Pancreas (tissue), 10 donors: ENCODE results near the gene RAB40C. TPM values are rescaled to one million over a fixed set of nuclear protein-coding genes. Genes with fewer than 3 reads are reported as not detected.
A peak's percentile ranks its signal among the peaks of the same experiment; 100 is the strongest.

ENCODE experiments used
- ATAC-seq, 4 donors: fragments of 200-7000 bp; cut with Tn5 transposase; one replicate each; pipeline versions ENCODE4 v1.8.0 to v1.9.1; 2020; ENCODE audit warnings: mild to moderate bottlenecking in 4 of 4, moderate library complexity in 4 of 4
- DNase-seq, 6 donors: peaks; one replicate each; pipeline ENCODE4 v3.0.0-alpha.2; 2020
- FAIRE-seq: peaks from 2 replicates; lab custom pipeline; 2012; peaks lifted over from hg19 to GRCh38; lab: Jason Lieb, UNC
- H3K27ac ChIP-seq, 4 donors: fragments of 200-600 bp; sonication (generic); 1 replicate in 3 of 4; 2 replicates in 1 of 4; pipeline versions ENCODE4 v1.5.0 to v1.8.0; 2020
- H3K27me3 ChIP-seq, 4 donors: fragments of 200-600 bp; one replicate each; pipeline ENCODE4 v1.8.0; 2021
- H3K36me3 ChIP-seq, 3 donors: fragments of 200-600 bp; sonication (generic) in 1 of 3; one replicate each; pipeline versions ENCODE4 v1.5.0 to v1.8.0; 2020 to 2021
- H3K4me1 ChIP-seq, 3 donors: fragments of 200-600 bp; one replicate each; pipeline ENCODE4 v1.8.0; 2021
- H3K4me3 ChIP-seq, 4 donors: fragments of 200-600 bp; sonication (generic) in 2 of 4; one replicate each; pipeline versions ENCODE4 v1.5.0 to v1.8.0; 2020 to 2021
- H3K9me3 ChIP-seq, 4 donors: fragments of 200-600 bp; one replicate each; pipeline ENCODE4 v1.8.0; 2021
- WGBS, 2 donors: extraction: QIAGEN DNeasy Blood & Tissue Kit; methylation state at CpG; one replicate each; pipeline ENCODE4 v1.1.7; 2013; 5-methylcytosine and 5-hydroxymethylcytosine counted together
- intact Hi-C, 3 donors: fragments of 100-400 bp; cut with DNase I; formaldehyde crosslinking; loops; one replicate each; pipeline versions ENCODE4 v1.11.1 to v1.14.2; 2022
- polyA plus RNA-seq, 2 donors: library from polyadenylated mRNA; stranded (reverse); fragments of 200-250 nt; gene quantifications; one replicate each; pipeline ENCODE4 v1.2.3, GENCODE V29; 2013
- total RNA-seq, 6 donors: library from RNA; stranded (reverse); fragmentation: NEBNext Ultra II Directional in 4 of 6; extraction: Animal tissue kit (Norgen Biotek cat#: 25700) in 4 of 6; gene quantifications; one replicate each; pipeline versions ENCODE4 v1.2.1 to v1.2.4, GENCODE V29; 2021 to 2023
- TF ChIP-seq, protein P1 (sequence below), 4 donors: fragments of 200-600 bp; sonication (generic) in 3 of 4; IDR thresholded peaks; one replicate each; pipeline versions ENCODE4 v1.5.0 to v1.8.0; 2021; ENCODE audit warnings: antibody characterized with exemption in 4 of 4
- donor health status: healthy with polysubstance abuse.
- donor health status: DM: no; HTN: no; CAD: no; lungs with moderate emphysema.
- donor health status: DM: no; HTN: no; CAD: no.
- donor health status: control.
- donor health status: control.
- donor health status: Bipolar disorder and iron deficiency.
- donor health status: DM: yes; HTN: yes; CAD: no.
- donor health status: DM: no; HTN: no; CAD: no.
- donor health status: DM: no; HTN: no; CAD: no.
- donor health status: DM: yes; HTN: yes; CAD: no.

Gene RAB40C
- total and polyA plus RNA-seq, 8 donors, result 19.4 to 71.4 (median 33.8) TPM

DNA sequence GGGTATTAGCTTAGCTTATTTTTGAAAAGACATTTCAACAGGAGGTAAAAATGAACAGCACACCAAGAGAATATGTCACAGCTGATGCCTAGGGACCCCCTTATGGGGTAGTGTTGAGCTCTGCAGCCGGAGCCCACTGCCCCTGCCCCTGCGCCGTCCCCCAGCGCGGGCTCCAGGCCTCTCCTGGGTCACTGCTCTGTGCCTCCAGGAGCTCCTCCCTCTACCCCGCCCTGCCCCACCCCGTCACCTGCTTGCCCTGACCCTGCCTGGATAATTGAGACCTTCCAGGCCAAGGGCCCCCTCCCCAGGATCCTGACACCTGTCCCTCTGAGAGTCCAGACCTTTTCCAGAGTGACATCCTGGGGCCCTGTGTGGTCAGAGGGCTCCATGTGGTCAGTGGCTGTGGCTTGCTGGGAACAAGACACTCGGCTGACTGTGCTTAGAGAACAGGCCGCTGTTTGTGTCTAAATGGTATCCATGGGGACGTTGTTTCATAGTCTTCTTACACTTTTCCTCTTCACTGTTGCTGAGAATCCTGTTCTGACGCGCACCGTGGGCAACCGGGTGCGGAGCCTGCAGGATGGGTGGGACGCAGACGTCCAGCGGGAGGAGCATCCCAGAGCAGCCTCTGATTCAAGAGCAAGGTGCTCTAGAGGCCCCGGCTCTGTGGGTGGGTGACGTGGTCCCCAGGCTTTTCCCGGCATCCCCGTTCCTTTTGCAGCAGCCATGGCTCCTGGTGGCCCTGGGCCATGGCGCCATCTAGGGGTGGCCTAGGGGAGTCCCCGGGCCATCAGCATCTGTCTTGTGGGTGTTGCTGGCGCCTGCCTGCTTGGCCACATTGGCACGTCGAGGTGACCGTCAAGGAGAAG lies 20.9 kb downstream of the RAB40C start:
- no peak for FAIRE-seq
- Histone ChIP-seq H3K9me3 (no peaks in the 10 kb centered on the region), H3K27ac (no peak overlapping the region), H3K4me1 (peaks cover 0 to 5% (median 3%) of the 10 kb centered on the region in 3 donors), H3K4me3 (no peak overlapping the region), H3K27me3 (no peaks in the 10 kb centered on the region), H3K36me3 (no peaks in the 10 kb centered on the region)
- ATAC-seq, result peak; percentile 74 to 95 (median 94)
- WGBS, 2 donors, result 50 to 58% methylated on average over 28 of the region's 28 CpGs
- peak in 5 of 6 donors; percentile 63 to 89 (median 79) for DNase-seq
- intact Hi-C loops, result no loop called here
- TF ChIP-seq, protein P1, sequence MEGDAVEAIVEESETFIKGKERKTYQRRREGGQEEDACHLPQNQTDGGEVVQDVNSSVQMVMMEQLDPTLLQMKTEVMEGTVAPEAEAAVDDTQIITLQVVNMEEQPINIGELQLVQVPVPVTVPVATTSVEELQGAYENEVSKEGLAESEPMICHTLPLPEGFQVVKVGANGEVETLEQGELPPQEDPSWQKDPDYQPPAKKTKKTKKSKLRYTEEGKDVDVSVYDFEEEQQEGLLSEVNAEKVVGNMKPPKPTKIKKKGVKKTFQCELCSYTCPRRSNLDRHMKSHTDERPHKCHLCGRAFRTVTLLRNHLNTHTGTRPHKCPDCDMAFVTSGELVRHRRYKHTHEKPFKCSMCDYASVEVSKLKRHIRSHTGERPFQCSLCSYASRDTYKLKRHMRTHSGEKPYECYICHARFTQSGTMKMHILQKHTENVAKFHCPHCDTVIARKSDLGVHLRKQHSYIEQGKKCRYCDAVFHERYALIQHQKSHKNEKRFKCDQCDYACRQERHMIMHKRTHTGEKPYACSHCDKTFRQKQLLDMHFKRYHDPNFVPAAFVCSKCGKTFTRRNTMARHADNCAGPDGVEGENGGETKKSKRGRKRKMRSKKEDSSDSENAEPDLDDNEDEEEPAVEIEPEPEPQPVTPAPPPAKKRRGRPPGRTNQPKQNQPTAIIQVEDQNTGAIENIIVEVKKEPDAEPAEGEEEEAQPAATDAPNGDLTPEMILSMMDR (IDR thresholded peaks at IDR 0.05), result peak; percentile 69 to 76 (median 74)

DNA sequence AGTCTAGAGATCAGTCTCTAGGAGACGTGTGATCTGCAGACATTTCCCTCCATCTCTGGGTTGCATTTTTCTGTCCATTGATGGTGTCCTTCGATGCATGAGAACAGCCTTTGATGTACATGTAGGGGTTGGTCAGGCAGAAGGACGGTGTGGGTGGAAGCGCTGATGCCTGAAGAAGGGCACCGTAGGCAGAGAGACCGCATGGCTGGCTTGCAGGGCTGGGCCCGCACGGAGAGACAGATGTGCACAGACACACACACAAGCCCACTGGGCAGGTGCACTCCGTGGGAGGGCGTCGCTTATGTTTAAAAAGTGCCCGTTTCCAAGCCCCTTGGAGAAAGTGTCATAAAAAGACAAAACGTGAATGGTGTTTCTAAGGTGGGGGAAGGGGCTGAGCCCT lies 25.3 kb downstream of the RAB40C start:
- FAIRE-seq, result no peak
- Histone ChIP-seq H3K4me1 (peaks cover 0 to 5% (median 3%) of the 10 kb centered on the region in 3 donors), H3K9me3 (no peaks in the 10 kb centered on the region), H3K4me3 (no peak overlapping the region), H3K27ac (no peak overlapping the region), H3K36me3 (peaks cover 0 to 8% (median 0%) of the 10 kb centered on the region in 3 donors), H3K27me3 (no peaks in the 10 kb centered on the region)
- intact Hi-C loops, result no loop called here
- no peak for DNase-seq
- TF ChIP-seq, protein P1 (IDR thresholded peaks at IDR 0.05), result no peak
- WGBS, 2 donors, result 91 to 94% methylated on average over 13 of the region's 13 CpGs
- no peak for ATAC-seq

DNA sequence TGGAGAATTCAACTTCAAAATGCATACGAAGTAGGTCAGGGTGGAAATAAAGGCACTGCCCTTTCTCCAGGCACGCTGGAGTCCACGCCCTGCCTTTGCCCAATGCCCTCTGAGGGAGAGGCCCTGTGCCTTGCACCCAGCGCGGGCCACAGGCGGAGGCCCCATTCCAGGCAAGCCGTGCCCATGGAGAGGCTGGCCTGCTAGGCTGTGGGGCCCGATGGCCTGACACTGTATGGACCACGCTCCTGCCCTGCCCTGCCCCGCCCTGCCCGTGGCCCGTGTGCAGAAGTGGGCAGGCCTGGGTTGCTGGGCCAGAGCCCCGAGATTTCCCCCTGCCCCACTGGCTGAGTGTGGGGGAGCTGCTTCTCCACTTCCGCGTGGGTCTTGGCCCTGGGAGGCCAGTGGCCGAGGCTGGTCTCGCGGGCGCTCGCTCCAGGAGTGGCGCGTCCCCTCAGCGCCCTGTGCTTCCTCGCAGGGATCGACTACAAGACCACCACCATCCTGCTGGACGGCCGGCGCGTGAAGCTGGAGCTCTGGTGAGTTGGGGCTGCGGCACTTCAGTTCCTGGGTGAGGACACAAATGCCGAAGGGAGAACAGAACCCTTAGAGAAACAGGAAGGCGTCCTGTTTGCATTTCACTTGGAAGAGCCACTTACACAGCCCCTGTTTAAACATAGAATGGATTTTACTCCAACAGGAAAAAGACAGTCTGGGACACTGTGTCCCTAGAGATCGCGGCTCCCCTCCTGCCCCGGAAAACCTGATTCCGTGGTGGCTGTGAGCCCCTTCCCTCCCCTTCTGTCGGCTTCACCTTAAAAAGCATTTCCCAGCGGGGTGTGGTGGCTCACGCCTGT lies 27.1 kb downstream of the RAB40C start:
- WGBS, 2 donors, result 92 to 93% methylated on average over 39 of the region's 39 CpGs
- intact Hi-C loops, result no loop called here
- Histone ChIP-seq H3K27me3 (no peaks in the 10 kb centered on the region), H3K36me3 (peaks cover 0 to 8% (median 0%) of the 10 kb centered on the region in 3 donors), H3K27ac (no peak overlapping the region), H3K4me1 (no peaks in the 10 kb centered on the region), H3K4me3 (no peak overlapping the region), H3K9me3 (no peaks in the 10 kb centered on the region)
- DNase-seq, result peak in 1 of 6 donors; percentile 62
- TF ChIP-seq, protein P1 (IDR thresholded peaks at IDR 0.05), result no peak
- ATAC-seq, result peak in 2 of 4 donors; percentile 34 to 55
- FAIRE-seq, result no peak

DNA sequence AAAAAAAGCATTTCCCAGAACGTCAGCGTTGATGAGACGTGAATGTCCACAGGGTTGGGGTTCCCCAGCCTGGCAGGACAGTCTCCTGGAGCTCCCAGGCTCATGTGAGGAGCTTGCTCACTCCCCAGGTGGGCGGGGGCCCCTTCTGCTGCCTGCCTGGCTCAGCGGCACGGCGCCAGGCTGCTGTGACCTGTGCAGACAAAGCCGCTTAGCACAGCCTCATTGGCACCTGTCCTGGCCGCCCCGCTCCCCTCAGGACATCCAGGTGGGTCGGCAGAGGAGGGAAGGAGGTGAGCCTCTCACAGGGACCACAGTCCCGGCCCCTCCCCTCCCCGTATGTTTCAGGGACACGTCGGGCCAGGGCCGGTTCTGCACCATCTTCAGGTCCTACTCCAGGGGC lies 28.0 kb downstream of the RAB40C start:
- H3K27me3 ChIP-seq, result no peaks in the 10 kb centered on the region
- FAIRE-seq, result no peak
- H3K27ac ChIP-seq, result no peak overlapping the region
- peaks cover 0 to 8% (median 0%) of the 10 kb centered on the region in 3 donors for H3K36me3 ChIP-seq
- H3K4me1 ChIP-seq, result no peaks in the 10 kb centered on the region
- intact Hi-C loops, result no loop called here
- H3K9me3 ChIP-seq, result no peaks in the 10 kb centered on the region
- ATAC-seq, result no peak
- peak in 1 of 6 donors; percentile 67 for DNase-seq
- no peak overlapping the region for H3K4me3 ChIP-seq
- TF ChIP-seq, protein P1 (IDR thresholded peaks at IDR 0.05), result no peak
- 85 to 88% methylated on average over 16 of the region's 16 CpGs for WGBS, 2 donors
